ENCODE results near the gene SSBP2.

SSBP2 gene

DNA sequence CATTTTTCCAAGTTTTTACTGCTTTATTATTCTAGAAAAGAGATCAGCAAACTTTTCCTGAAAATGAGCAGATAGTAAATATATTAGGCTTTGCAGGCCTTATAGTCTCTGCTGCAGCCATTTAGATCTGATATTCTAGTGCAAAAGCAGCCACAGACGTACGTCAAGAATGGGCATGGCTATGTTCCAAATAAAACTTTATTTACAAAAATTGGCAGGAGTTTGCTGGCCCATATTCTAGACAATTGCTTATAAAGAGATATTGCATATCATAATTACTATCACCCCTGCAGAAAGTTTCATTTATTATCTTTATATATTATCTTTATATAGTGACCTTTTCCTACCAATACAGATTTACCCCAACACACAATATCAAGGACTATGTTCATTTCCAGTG, 195.0 kb downstream of the SSBP2 start:
- DNase-seq (no peak), ATAC-seq (ENCODE audit: insufficient read depth, low read depth) (no peak)
- TF ChIP-seq CTCF (IDR thresholded peaks at IDR 0.05; ENCODE audit: borderline replicate concordance, extremely low read depth, low read length, poor library complexity, severe bottlenecking) (no peak), EZH2 (IDR thresholded peaks at IDR 0.05; ENCODE audit: borderline replicate concordance, low read depth, low read length, severe bottlenecking) (no peak)

GRCh38 chr5:81554647-81555046, 196.2 kb downstream of the SSBP2 start:
- H3K4me3 ChIP-seq (ENCODE audit: low read depth in 1 of 2, low read length in 2 of 2), result no peak overlapping the region
- no peak overlapping the region for H3K9ac ChIP-seq (ENCODE audit: low read depth, low read length)
- DNase-seq (no peak), ATAC-seq (ENCODE audit: insufficient read depth, low read depth) (peak; percentile 55; the same call in 1 of the 3 replicates)
- H3K27me3 ChIP-seq (ENCODE audit: insufficient read depth, low read length, poor library complexity), result no peaks in the 10 kb centered on the region
- TF ChIP-seq CTCF (IDR thresholded peaks at IDR 0.05; ENCODE audit: borderline replicate concordance, extremely low read depth, low read length, poor library complexity, severe bottlenecking) (no peak), EZH2 (IDR thresholded peaks at IDR 0.05; ENCODE audit: borderline replicate concordance, low read depth, low read length, severe bottlenecking) (no peak)
- H3K36me3 ChIP-seq (ENCODE audit: insufficient read depth, low read length), result peaks cover 11% of the 10 kb centered on the region; the same call in 1 of the 2 replicates
- H3K9me3 ChIP-seq (ENCODE audit: insufficient read depth, low read length, severe bottlenecking), result no peaks in the 10 kb centered on the region
- H3K27ac ChIP-seq (ENCODE audit: low read length), result no peak overlapping the region
- H2AFZ ChIP-seq (ENCODE audit: low read depth, low read length), result no peak overlapping the region
- H3K4me1 ChIP-seq (ENCODE audit: insufficient read depth, low read length), result peaks cover 30% of the 10 kb centered on the region
- H3K79me2 ChIP-seq (ENCODE audit: insufficient read depth, low read length), result peaks cover 90% of the 10 kb centered on the region
- no peak overlapping the region for H3K4me2 ChIP-seq (ENCODE audit: insufficient read depth, low read length)
- no peaks in the 10 kb centered on the region for H4K20me1 ChIP-seq (ENCODE audit: insufficient read depth, low read length)

More for the DNA sequence above, 195.0 kb downstream of the SSBP2 start:
- Histone ChIP-seq H3K27me3 (ENCODE audit: insufficient read depth, low read length, poor library complexity) (no peaks in the 10 kb centered on the region), H3K4me3 (ENCODE audit: low read depth in 1 of 2, low read length in 2 of 2) (no peak overlapping the region), H3K4me2 (ENCODE audit: insufficient read depth, low read length) (no peak overlapping the region), H3K79me2 (ENCODE audit: insufficient read depth, low read length) (peaks cover 92% of the 10 kb centered on the region), H3K9ac (ENCODE audit: low read depth, low read length) (no peak overlapping the region), H3K27ac (ENCODE audit: low read length) (no peak overlapping the region), H3K4me1 (ENCODE audit: insufficient read depth, low read length) (peaks cover 30% of the 10 kb centered on the region), H3K36me3 (ENCODE audit: insufficient read depth, low read length) (peaks cover 3% of the 10 kb centered on the region; the same call in 1 of the 2 replicates), H3K9me3 (ENCODE audit: insufficient read depth, low read length, severe bottlenecking) (no peaks in the 10 kb centered on the region), H2AFZ (ENCODE audit: low read depth, low read length) (no peak overlapping the region), H4K20me1 (ENCODE audit: insufficient read depth, low read length) (no peaks in the 10 kb centered on the region)

DNA sequence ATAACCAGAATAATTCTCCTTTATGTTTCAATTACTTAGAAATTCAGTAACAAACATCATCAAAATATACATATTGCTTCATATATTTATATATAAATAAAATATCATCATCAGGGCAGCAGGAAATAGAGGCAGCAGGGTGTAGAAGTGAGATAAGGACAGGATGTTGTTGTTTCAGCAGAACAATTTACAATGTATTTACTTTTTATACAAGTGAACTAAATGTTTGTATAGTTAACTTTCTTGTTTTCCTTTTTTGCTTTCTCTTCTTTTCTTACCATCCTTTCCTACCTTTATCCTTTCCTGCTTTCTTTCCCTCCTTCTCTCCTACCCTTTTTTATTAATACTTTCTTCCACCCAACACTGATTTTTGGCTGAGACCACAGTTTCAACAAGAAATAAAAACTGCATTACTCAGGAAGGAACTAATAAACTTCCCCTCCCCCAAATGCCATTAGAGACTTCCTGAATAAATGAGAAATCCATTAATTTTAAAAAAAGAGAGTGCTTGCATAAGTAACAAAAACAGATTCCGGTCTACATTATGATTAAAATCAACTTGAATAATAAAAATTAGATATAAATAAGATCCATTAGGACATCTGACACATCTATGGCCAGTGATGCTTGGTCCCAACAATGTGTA, 197.2 kb downstream of the SSBP2 start:
- DNase-seq (no peak), ATAC-seq (ENCODE audit: insufficient read depth, low read depth) (no peak)
- H3K4me3 ChIP-seq (ENCODE audit: low read depth in 1 of 2, low read length in 2 of 2), result no peak overlapping the region
- H3K79me2 ChIP-seq (ENCODE audit: insufficient read depth, low read length), result peaks cover 93% of the 10 kb centered on the region
- TF ChIP-seq CTCF (IDR thresholded peaks at IDR 0.05; ENCODE audit: borderline replicate concordance, extremely low read depth, low read length, poor library complexity, severe bottlenecking) (no peak), EZH2 (IDR thresholded peaks at IDR 0.05; ENCODE audit: borderline replicate concordance, low read depth, low read length, severe bottlenecking) (no peak)
- no peak overlapping the region for H3K4me2 ChIP-seq (ENCODE audit: insufficient read depth, low read length)
- no peaks in the 10 kb centered on the region for H3K9me3 ChIP-seq (ENCODE audit: insufficient read depth, low read length, severe bottlenecking)
- no peak overlapping the region for H3K27ac ChIP-seq (ENCODE audit: low read length)
- no peaks in the 10 kb centered on the region for H4K20me1 ChIP-seq (ENCODE audit: insufficient read depth, low read length)
- no peak overlapping the region for H2AFZ ChIP-seq (ENCODE audit: low read depth, low read length)
- H3K9ac ChIP-seq (ENCODE audit: low read depth, low read length), result no peak overlapping the region
- no peaks in the 10 kb centered on the region for H3K27me3 ChIP-seq (ENCODE audit: insufficient read depth, low read length, poor library complexity)
- H3K36me3 ChIP-seq (ENCODE audit: insufficient read depth, low read length), result peaks cover 18% of the 10 kb centered on the region
- peaks cover 30% of the 10 kb centered on the region for H3K4me1 ChIP-seq (ENCODE audit: insufficient read depth, low read length)
